Endothelial cell of umbilical vein (primary cell): ENCODE data around the gene RPS6KA1. TPM values are rescaled to one million over a fixed set of nuclear protein-coding genes. Genes with fewer than 3 reads are reported as not detected.

Source experiments
- BruUV-seq: library from RNA; stranded (reverse); fragments of 400-500 nt; replicated peaks from 2 replicates; lab custom pipeline; 2021; lab: Mats Ljungman, UMichigan
- CTCF ChIA-PET: fragments of 300-600, 350-600 bp; sonication (Branson Sonifier 250); formaldehyde crosslinking; loops from one replicate; lab custom pipeline; 2021; ENCODE audit warnings: antibody characterized with exemption, inconsistent platforms; lab: Charles Lee
- POLR2A ChIA-PET: fragments of 300-600, 350-600 bp; sonication (Branson Sonifier 250); formaldehyde crosslinking; loops from one replicate; lab custom pipeline; 2021; ENCODE audit warnings: antibody characterized with exemption, inconsistent platforms; lab: Charles Lee
- DNase-seq: peaks from one replicate; pipeline ENCODE4 v3.0.0-alpha.2; 2011; ENCODE audit warnings: low read depth, low spot score
- FAIRE-seq: peaks from 2 replicates; lab custom pipeline; 2011; peaks lifted over from hg19 to GRCh38; lab: Jason Lieb, UNC
- H2AFZ ChIP-seq: 2 replicates; pipeline ENCODE4 v1.6.0; 2012; ENCODE audit warnings: low read depth, low read length, control low read depth, inconsistent platforms
- H3K27ac ChIP-seq: 2 replicates; pipeline ENCODE4 v1.5.1; 2011; ENCODE audit warnings: low read depth, mild to moderate bottlenecking, control low read depth, low read length, moderate library complexity; ENCODE audit not compliant: insufficient read depth
- H3K27me3 ChIP-seq, 2 experiments: 2 replicates each; pipeline versions ENCODE4 v1.6.0 to v1.6.1; 2011; ENCODE audit warnings: low read length in 2 of 2, mixed read lengths in 1 of 2; ENCODE audit not compliant: control insufficient read depth in 2 of 2, insufficient read depth in 2 of 2
- H3K36me3 ChIP-seq, 2 experiments: 2 replicates in 1 of 2; 3 replicates in 1 of 2; pipeline ENCODE4 v1.5.1; 2011; ENCODE audit warnings: low read length in 2 of 2, mild to moderate bottlenecking in 1 of 2, moderate library complexity in 1 of 2; ENCODE audit not compliant: control insufficient read depth in 2 of 2, insufficient read depth in 2 of 2; ENCODE audit errors: extremely low read depth in 1 of 2
- H3K4me1 ChIP-seq: 3 replicates; pipeline ENCODE4 v1.5.1; 2011; ENCODE audit warnings: mild to moderate bottlenecking, low read length; ENCODE audit not compliant: control insufficient read depth, insufficient read depth; ENCODE audit errors: extremely low read depth
- H3K4me2 ChIP-seq: 2 replicates; pipeline ENCODE4 v1.6.1; 2011; ENCODE audit warnings: low read length, control low read depth, mixed read lengths; ENCODE audit not compliant: insufficient read depth
- H3K4me3 ChIP-seq, 3 experiments: fragments of 200-600 bp in 1 of 3; sonication (generic), shearing (Covaris generic) in 1 of 3; replicated peaks in 1 of 3; 2 replicates each; pipeline ENCODE4 v1.5.1; 2011 to 2016; ENCODE audit warnings: control low read depth in 3 of 3, low read length in 3 of 3, mild to moderate bottlenecking in 2 of 3, inconsistent platforms in 1 of 3, low read depth in 1 of 3, moderate library complexity in 1 of 3; ENCODE audit not compliant: insufficient read depth in 1 of 3
- H3K79me2 ChIP-seq: 2 replicates; pipeline ENCODE4 v1.6.0; 2012; ENCODE audit warnings: low read length, inconsistent platforms; ENCODE audit not compliant: control insufficient read depth, insufficient read depth
- H3K9ac ChIP-seq: replicated peaks from 2 replicates; pipeline ENCODE3; 2011; ENCODE audit warnings: low read length, control low read depth; ENCODE audit not compliant: insufficient read depth; ENCODE audit errors: extremely low read depth
- H3K9me1 ChIP-seq: replicated peaks from 3 replicates; pipeline ENCODE4 v1.6.0; 2011; ENCODE audit warnings: mild to moderate bottlenecking, low read length; ENCODE audit not compliant: control insufficient read depth, insufficient read depth; ENCODE audit errors: extremely low read depth
- H3K9me3 ChIP-seq: replicated peaks from 2 replicates; pipeline ENCODE4 v1.5.1; 2012; ENCODE audit warnings: low read length, inconsistent platforms; ENCODE audit not compliant: control insufficient read depth, insufficient read depth
- H4K20me1 ChIP-seq: replicated peaks from 2 replicates; pipeline ENCODE3; 2011; ENCODE audit warnings: mild to moderate bottlenecking, low read length; ENCODE audit not compliant: control insufficient read depth, insufficient read depth; ENCODE audit errors: extremely low read depth
- EZH2 ChIP-seq: IDR thresholded peaks from 2 replicates; pipeline ENCODE4 v1.6.1; 2012; ENCODE audit warnings: borderline replicate concordance, low read depth, mild to moderate bottlenecking, moderate library complexity, low read length, inconsistent platforms; ENCODE audit not compliant: severe bottlenecking
- FOS ChIP-seq: IDR thresholded peaks from 2 replicates; pipeline ENCODE4 v1.6.1; 2011; ENCODE audit warnings: mild to moderate bottlenecking, low read length, moderate library complexity, borderline replicate concordance; ENCODE audit not compliant: insufficient read depth
- GATA2 ChIP-seq: IDR thresholded peaks from 2 replicates; pipeline ENCODE4 v1.7.0; 2011; ENCODE audit warnings: low read depth, mild to moderate bottlenecking, moderate library complexity, mixed read lengths, low read length; ENCODE audit not compliant: insufficient read length, insufficient read depth
- JUN ChIP-seq: IDR thresholded peaks from 2 replicates; pipeline ENCODE4 v1.6.1; 2011; ENCODE audit warnings: borderline replicate concordance, low read depth; ENCODE audit not compliant: insufficient read length, insufficient read depth
- MAX ChIP-seq: IDR thresholded peaks from 2 replicates; pipeline ENCODE4 v1.6.1; 2011; ENCODE audit not compliant: insufficient read depth, insufficient read length
- MYC ChIP-seq: IDR thresholded peaks from one replicate; pipeline ENCODE4 v1.6.1; 2011; ENCODE audit warnings: mild to moderate bottlenecking, low read depth, low read length
- POLR2A ChIP-seq: IDR thresholded peaks from 2 replicates; pipeline ENCODE4 v1.6.1; 2012; ENCODE audit warnings: low read depth, mild to moderate bottlenecking, control low read depth, low read length
- POLR2AphosphoS5 ChIP-seq: IDR thresholded peaks from 2 replicates; pipeline ENCODE4 v1.6.1; 2012; ENCODE audit warnings: low read depth, mild to moderate bottlenecking, control low read depth, low read length, moderate library complexity; ENCODE audit not compliant: insufficient read depth
- dilution Hi-C: fragments of 300-500 bp; cut with MboI; formaldehyde crosslinking; loops from one replicate; pipeline ENCODE4 v1.15.0; 2019; ENCODE audit warnings: low sequenced_read_pairs; ENCODE audit not compliant: extremely low pct_ligation_motif_present
- intact Hi-C: fragments of 100-400 bp; cut with micrococcal nuclease; formaldehyde crosslinking; loops from one replicate; pipeline ENCODE4 v1.10.0; 2022
- polyA plus RNA-seq, 4 experiments: library from polyadenylated mRNA; depleted of rRNA in 3 of 4; stranded (reverse) in 3 of 4; unstranded in 1 of 4; fragments of >200 nt; gene quantifications; 2 replicates each; pipeline versions ENCODE4 v1.2.1 to v1.2.3, GENCODE V29; 2011 to 2012; ENCODE audit warnings: missing spikeins in 1 of 4
- total RNA-seq: library from RNA; stranded (reverse); gene quantifications from 2 replicates; pipeline ENCODE4 v1.2.3, GENCODE V29; 2021
- TF ChIP-seq, protein P1 (sequence below), 2 donors: IDR thresholded peaks; 1 replicate in 1 of 2; 2 replicates in 1 of 2; pipeline ENCODE4 v1.5.1; 2011; ENCODE audit warnings: low read length in 2 of 2, mild to moderate bottlenecking in 2 of 2, moderate library complexity in 2 of 2, control low read depth in 1 of 2, inconsistent platforms in 1 of 2, low read depth in 1 of 2; ENCODE audit not compliant: insufficient read depth in 1 of 2; ENCODE audit errors: extremely low read depth in 1 of 2

RPS6KA1 gene
- total and polyA plus RNA-seq, 2 donors (not counting 3 experiments of a cell fraction or from before 2014, with no cell fraction given): 6.7 to 15.5 TPM

GRCh38 chr1:26518355-26518754 lies 11.2 kb upstream of the RPS6KA1 start:
- DNase-seq: no peak
- Histone ChIP-seq H3K4me3 (no peak overlapping the region), H3K36me3 (no peaks in the 10 kb centered on the region), H3K4me2 (no peak overlapping the region), H2AFZ (no peak overlapping the region), H3K9me3 (no peaks in the 10 kb centered on the region), H3K27me3 (peaks cover 6% of the 10 kb centered on the region in 2 experiments), H3K9me1 (no peaks in the 10 kb centered on the region), H4K20me1 (no peaks in the 10 kb centered on the region), H3K4me1 (no peaks in the 10 kb centered on the region), H3K9ac (no peak overlapping the region), H3K79me2 (no peaks in the 10 kb centered on the region), H3K27ac (no peak overlapping the region)
- no TSS peak for BruUV-seq
- TF ChIP-seq FOS (no peak), EZH2 (no peak), MYC (no peak), MAX (no peak), POLR2A (no peak), POLR2AphosphoS5 (no peak), JUN (no peak), GATA2 (no peak)
- TF ChIP-seq, protein P1, sequence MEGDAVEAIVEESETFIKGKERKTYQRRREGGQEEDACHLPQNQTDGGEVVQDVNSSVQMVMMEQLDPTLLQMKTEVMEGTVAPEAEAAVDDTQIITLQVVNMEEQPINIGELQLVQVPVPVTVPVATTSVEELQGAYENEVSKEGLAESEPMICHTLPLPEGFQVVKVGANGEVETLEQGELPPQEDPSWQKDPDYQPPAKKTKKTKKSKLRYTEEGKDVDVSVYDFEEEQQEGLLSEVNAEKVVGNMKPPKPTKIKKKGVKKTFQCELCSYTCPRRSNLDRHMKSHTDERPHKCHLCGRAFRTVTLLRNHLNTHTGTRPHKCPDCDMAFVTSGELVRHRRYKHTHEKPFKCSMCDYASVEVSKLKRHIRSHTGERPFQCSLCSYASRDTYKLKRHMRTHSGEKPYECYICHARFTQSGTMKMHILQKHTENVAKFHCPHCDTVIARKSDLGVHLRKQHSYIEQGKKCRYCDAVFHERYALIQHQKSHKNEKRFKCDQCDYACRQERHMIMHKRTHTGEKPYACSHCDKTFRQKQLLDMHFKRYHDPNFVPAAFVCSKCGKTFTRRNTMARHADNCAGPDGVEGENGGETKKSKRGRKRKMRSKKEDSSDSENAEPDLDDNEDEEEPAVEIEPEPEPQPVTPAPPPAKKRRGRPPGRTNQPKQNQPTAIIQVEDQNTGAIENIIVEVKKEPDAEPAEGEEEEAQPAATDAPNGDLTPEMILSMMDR (IDR thresholded peaks at IDR 0.05; ENCODE audit: extremely low read depth in 1 of 2, insufficient read depth in 1 of 2, low read depth in 1 of 2, low read length in 2 of 2): no peak
- CTCF ChIA-PET: interaction anchor here (2.4 to 2.5 kb wide), 2 partner anchors 18 to 20 kb away, joined by 10 to 11 read pairs; no protein-coding TSS in a partner anchor
- no peak for FAIRE-seq
- dilution Hi-C loops (no loop called here), intact Hi-C loops (no loop called here)
- POLR2A ChIA-PET: no interaction called here
